Medulla oblongata (tissue), 1 donor: Measurements from ENCODE around the gene LRP5.
"Not testable (repeated sequence)": the region's sequence is repeated elsewhere in the genome, so short reads cannot be mapped to it uniquely, and the experiment has no call there.

Experiments used
- DNase-seq: peaks from one replicate; pipeline ENCODE4 v3.0.0-alpha.2; 2015; ENCODE audit errors: extremely low spot score

The LRP5 gene

DNA sequence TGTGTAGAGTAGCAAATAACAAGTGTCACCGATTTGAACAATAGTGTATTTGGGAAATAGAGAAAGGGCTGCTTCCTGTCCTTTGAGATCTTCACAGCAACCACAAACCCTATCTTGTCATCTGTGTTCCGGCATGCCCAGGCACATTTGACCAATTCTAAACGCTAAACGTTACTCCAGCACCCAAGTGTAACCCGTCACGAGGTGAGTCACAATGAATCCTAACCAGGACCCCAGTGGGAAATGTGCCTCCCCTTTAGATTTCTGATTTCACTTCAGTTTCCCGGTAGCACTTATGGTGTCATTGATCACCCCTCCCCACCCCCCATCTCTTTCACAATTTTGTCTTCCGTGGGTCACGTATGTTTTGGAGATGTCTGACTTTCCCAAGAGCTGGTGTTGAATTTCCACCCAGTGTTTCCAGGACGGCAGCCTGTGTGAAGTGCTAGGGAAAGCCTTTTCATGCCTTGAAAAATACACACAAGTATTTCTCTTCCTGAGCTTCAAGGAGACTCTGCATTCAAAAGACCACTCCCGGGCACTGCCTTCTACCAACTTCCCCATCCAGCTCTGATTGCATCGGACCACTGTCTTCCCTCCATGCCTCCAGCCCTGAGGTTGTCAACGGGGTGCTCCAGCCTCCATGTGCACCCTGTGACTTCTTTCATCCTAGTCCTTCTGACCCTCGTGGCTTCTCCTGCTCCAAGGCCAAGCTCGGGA, 30.1 kb upstream of the LRP5 start:
- DNase-seq = no peak

DNA sequence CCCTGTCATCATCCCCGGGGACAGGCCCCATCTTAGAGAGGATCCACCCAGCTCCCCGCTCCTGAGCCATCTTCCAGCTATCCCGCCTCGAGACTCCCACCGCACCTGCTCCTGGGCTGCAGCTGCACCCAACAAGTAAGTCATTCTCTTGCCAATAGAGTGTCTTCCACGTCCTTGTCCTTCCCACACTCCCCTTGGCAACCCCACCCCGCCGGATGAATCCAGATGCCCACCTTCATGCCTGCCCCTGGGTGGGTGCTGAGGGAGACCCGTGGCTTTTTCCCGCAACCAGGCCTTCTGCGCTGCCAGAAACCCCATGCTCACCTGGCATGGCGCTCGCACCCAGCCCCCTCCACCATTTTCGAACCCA, 29.5 kb upstream of the LRP5 start:
- no peak for DNase-seq

- DNase-seq = not testable (repeated sequence)
Observed at GRCh38 chr11:68284588-68284987, 27.8 kb upstream of the LRP5 start.

DNA sequence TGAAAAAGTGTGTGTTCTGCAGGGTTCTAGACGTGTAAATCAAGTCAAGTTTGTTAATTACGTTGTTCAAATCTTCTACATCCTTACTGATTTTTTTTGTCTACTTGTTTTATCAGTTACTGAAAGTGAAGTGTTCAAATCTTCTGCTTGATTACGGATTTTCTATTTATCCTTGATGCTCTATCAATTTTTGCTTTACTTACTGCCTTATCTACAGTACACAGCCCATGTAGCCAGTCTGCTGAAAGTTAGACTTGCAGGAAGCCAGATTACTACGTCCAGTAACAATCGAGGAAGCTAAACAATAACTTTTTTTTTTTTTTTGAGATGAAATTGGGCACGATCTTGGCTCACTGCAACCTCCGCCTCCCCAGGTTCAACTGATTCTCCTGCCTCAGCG, 25.0 kb upstream of the LRP5 start:
- DNase-seq = no peak

DNA sequence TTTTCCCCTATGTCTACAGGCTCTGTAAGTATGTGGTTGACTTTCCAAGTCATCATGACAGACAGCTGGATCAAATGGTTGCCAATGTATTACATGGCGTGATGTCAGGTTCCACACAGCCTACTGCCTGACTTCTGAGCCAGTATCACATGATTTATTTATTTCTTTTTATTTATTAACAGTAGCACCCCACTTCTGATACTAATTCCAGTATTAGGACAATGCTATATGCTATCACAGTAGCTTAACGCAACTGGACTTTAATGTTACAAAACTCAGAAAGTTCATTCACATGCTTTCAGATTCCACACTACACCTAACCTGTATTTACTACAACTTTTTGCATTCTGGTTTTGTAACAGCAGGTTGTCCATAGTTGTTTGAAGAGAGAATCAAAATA, 22.9 kb upstream of the LRP5 start:
- no peak for DNase-seq

- DNase-seq = no peak
Observed at GRCh38 chr11:68293708-68294107, 18.7 kb upstream of the LRP5 start.

GRCh38 chr11:68295271-68295670, 17.1 kb upstream of the LRP5 start:
- DNase-seq = no peak

DNA sequence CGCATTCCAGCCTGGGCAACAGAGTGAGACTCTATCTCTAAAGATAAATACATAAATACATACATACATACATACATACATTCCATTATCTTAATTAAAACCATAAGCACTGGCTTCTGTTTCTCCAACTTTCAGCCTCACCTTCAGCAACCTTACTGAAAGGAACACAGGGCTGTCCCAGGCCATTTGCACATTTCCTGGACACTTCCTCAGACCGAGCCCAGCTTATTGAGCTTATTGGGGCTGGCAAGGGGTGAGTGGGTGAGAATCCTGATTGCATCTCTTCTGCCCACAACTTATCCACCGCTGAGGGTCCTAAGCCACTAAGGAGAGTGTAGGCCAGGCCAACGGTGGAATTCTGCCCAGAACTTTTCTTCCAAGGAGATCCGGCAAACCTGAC, 16.5 kb upstream of the LRP5 start:
- no peak for DNase-seq

DNA sequence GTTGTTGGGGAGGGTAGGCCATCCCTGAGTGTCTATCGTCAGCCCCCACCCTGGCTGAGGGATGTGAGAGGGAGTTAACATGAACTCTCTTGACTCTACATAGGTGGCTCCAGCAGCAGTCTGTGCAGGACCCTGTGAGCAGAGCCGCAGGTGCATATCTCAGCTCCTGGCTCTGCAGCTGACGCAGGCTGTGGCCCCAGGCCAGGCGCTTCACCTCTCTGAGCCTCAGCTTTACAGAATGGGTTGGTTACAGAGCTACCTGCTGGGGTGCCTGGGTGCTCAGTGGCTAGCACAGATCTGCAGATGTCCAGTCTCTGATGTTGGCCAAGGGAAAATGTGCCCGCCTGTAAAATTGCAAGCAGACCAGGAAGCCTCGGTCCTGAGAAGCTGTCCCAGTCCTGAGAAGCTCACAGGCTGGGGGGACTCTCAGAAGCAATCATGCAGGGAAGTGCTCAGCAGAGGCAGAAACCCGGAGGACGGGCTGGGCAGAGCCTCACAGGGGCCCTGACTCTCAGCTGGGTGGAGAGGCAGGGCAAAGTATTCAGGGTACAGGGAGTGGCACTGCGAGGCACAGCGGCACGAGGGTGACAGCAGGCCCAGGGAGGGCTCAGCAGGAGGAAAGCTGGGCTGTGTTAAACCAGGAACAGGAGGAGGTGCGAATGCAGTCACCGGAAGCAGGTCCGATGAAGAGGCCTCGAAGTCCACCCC, 15.9 kb upstream of the LRP5 start:
- DNase-seq = no peak

- no peak for DNase-seq
Observed at GRCh38 chr11:68297052-68297378, 15.4 kb upstream of the LRP5 start.

- DNase-seq = no peak
Observed at GRCh38 chr11:68297494-68297811, 14.9 kb upstream of the LRP5 start.

GRCh38 chr11:68297812-68298658, 14.4 kb upstream of the LRP5 start:
- peak; percentile 76 for DNase-seq

DNA sequence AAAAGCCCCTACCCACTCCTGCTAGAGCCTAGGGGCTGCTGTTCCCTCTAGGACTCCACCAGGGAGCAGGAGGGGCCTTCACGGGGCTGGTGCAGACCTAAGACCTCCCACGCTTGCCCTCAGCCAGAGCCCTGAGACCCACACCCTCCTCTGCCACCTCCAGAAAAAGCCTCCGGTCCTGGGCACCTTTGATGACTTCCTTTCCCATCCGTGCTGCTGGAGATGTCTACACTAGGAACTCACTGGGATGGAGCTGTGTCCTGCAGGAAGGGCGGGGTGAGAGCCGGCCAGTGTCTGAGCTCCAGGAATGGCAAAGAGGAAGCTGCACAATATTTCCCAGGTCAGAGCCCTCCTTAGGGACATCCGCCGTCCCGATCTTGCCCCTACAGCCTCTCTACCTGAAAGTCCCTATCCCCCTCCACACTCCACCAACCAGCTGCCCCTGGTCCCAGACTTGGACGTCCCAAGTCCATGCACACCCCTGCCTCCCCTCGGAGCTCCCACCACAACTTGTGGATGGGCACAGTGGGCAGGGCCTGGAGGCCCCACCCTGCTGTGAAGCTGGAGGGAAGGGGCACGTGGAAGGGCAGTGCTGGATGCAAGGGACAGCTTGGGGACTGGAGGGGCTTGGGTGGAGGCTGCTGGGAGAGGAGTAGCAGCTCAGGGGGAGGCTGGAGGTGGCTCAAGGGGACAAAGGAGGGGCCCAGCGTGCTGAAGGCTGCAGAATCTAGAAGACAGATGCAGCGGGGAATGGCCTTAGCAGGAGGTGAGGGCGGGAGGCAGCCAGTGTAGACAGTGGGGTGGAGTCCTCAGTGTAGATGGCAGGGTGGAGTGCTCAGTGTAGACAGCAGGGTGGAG, 13.5 kb upstream of the LRP5 start:
- DNase-seq = no peak

DNA sequence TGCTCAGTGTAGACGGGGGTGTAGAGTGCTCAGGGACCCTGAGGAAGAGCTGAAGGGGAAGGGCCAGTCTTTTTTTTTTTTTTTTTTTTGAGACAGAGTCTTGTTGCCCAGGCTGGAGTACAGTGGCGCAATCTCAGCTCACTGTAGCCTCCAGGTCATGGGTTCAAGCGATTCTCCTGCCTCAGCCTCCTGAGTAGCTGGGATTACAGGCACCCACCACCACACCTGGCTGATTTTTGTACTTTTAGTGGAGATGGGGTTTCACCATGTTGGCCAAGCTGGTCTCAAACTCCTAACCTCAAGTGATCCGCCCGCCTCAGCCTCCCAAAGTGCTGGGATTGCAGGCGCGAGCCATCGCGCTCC, 12.9 kb upstream of the LRP5 start:
- DNase-seq = not testable (repeated sequence)

DNA sequence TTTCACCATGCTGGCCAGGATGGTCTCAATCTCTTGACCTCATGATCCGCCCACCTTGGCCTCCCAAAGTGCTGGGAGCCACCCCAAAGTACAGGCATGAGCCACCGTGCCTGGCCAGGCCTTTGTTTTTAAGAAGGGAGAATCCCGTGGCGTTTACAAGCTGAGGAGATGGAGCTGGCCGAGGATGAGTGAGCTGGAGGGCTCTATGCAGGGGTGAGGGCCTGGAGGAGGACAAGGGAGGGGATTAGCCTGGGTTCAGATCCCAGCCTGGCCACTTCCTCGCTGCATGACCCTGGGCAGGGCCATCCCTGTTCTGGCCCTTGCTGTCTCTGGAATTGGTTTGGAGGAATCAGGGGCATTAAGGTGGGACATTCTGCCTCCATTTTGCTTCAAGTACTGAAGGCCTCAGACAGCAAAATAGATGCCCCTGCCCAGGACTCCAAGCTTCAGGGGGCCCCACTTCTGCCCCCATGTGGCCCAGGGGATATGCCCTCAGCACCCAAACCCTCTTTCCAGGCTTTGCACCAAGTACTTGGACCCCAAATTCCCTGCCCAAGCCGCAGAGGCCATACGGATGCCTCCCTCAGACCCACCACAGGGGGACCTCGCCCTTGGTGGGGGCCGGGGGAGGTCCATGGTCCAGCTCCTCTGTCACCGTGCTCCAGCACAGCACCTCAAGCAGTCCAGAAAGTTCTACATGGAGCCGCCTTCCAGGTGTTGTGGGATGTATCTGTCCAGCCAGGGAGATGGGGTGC, 12.1 kb upstream of the LRP5 start:
- no peak for DNase-seq

DNA sequence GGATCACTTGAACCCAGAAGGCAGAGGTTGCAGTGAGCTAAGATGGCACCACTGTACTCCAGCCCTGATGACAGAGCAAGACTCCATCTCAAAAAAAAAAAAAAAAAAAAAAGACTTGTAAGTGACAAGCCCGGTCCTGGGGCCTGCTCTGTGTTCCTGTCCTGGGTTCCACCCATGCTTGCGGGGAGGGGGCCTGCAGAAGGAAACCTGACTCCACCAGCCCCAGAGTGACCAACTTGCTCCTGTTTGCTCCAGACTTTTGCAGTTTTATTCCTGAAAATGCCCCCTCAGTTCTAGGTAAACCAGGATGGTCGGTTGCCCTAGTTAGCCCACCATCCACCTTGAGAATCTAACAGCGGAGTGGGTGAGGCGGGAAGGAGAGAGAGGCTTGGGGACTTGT, 10.1 kb upstream of the LRP5 start:
- no peak for DNase-seq

- no peak for DNase-seq
Observed at GRCh38 chr11:68302670-68303069, 9.7 kb upstream of the LRP5 start.

- peak; percentile 39 for DNase-seq
Observed at GRCh38 chr11:68303083-68303482, 9.3 kb upstream of the LRP5 start.

GRCh38 chr11:68303982-68304780, 8.2 kb upstream of the LRP5 start:
- DNase-seq = no peak

- no peak for DNase-seq
Observed at GRCh38 chr11:68306636-68307035, 5.8 kb upstream of the LRP5 start.

DNA sequence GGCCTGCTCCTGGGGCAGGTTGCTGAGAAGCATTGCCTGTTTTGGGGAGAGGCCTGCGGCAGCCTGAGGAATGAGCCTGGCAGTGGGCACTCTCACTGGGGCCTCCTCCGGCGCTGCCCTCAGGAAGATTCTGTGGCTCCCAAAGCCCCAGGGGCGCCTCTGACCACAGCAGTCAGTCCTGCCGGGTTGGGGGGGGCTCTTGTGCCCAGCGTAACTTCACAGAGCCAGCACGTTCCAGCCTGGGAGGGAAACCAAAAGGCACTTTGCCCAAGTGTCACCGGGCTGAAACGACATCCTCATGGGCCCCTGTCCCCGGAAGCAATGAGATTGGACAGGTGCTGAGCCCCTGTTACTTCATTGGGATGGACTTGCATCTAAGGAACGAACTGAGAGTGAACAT, 4.3 kb upstream of the LRP5 start:
- DNase-seq = peak; percentile 26
